Retina (tissue), 1 donor: Measurements from ENCODE around the gene C1R.
A peak's percentile ranks its signal among the peaks of the same experiment; 100 is the strongest.

ENCODE experiments used
- DNase-seq: peaks from one replicate; pipeline ENCODE4 v3.0.0-alpha.2; 2016

The C1R gene

GRCh38 chr12:7096006-7096932 lies 4.0 kb upstream of the C1R start:
- DNase-seq, result no peak

GRCh38 chr12:7093892-7094291 lies 1.6 kb upstream of the C1R start:
- DNase-seq, result no peak

GRCh38 chr12:7093486-7093885 lies 1.2 kb upstream of the C1R start:
- no peak for DNase-seq

- no peak for DNase-seq
Observed at GRCh38 chr12:7092986-7093460, 778 bp upstream of the C1R start.

- DNase-seq, result peak; percentile 13
Observed at GRCh38 chr12:7091660-7092228, 501 bp downstream of the C1R start.

GRCh38 chr12:7091171-7091570 lies 1.1 kb downstream of the C1R start:
- no peak for DNase-seq

- peak; percentile 21 for DNase-seq
Observed at GRCh38 chr12:7090222-7090998, 1.8 kb downstream of the C1R start.

- no peak for DNase-seq
Observed at GRCh38 chr12:7089196-7089871, 2.9 kb downstream of the C1R start.

- no peak for DNase-seq
Observed at GRCh38 chr12:7083125-7083524, 9.1 kb downstream of the C1R start.

- no peak for DNase-seq
Observed at GRCh38 chr12:7081037-7081436, 11.2 kb downstream of the C1R start.

- DNase-seq, result no peak
Observed at GRCh38 chr12:7079826-7080125, 12.5 kb downstream of the C1R start.

- no peak for DNase-seq
Observed at GRCh38 chr12:7078163-7078562, 14.1 kb downstream of the C1R start.

- DNase-seq, result no peak
Observed at GRCh38 chr12:7076493-7076892, 15.8 kb downstream of the C1R start.

GRCh38 chr12:7075939-7076338 lies 16.3 kb downstream of the C1R start:
- no peak for DNase-seq

GRCh38 chr12:7075518-7075917 lies 16.7 kb downstream of the C1R start:
- DNase-seq, result no peak

- no peak for DNase-seq
Observed at GRCh38 chr12:7073946-7074345, 18.3 kb downstream of the C1R start.

GRCh38 chr12:7072554-7072953 lies 19.7 kb downstream of the C1R start:
- DNase-seq, result no peak

- no peak for DNase-seq
Observed at GRCh38 chr12:7072035-7072434, 20.2 kb downstream of the C1R start.

GRCh38 chr12:7069386-7069785 lies 22.9 kb downstream of the C1R start:
- no peak for DNase-seq

- no peak for DNase-seq
Observed at GRCh38 chr12:7068994-7069346, 23.3 kb downstream of the C1R start.

- peak; percentile 24 for DNase-seq
Observed at GRCh38 chr12:7068240-7068993, 23.8 kb downstream of the C1R start.

GRCh38 chr12:7067096-7067495 lies 25.1 kb downstream of the C1R start:
- no peak for DNase-seq

GRCh38 chr12:7066596-7066995 lies 25.6 kb downstream of the C1R start:
- no peak for DNase-seq
